AG10803 (cell line): ENCODE measurements around the gene POLR1A.

Experiments used
- DNase-seq: peaks from one replicate; pipeline ENCODE4 v3.0.0; 2010; ENCODE audit warnings: low read depth
- H3K4me3 ChIP-seq: 2 replicates; pipeline ENCODE4 v1.5.1; 2011; ENCODE audit warnings: mild to moderate bottlenecking, low read length, control low read depth
- CTCF ChIP-seq: conservative IDR thresholded peaks from 2 replicates; pipeline ENCODE4 v1.5.1; 2011; ENCODE audit warnings: mild to moderate bottlenecking, low read length, control low read depth, inconsistent platforms

Gene POLR1A

GRCh38 chr2:85999061-85999831 lies 106.4 kb downstream of the POLR1A start:
- H3K4me3 ChIP-seq, result peak overlapping the region; percentile 41; the same call in 1 of the 2 replicates
- peak; percentile 54 for DNase-seq
- no peak for TF ChIP-seq CTCF

GRCh38 chr2:85998071-85998991 lies 107.4 kb downstream of the POLR1A start:
- no peak for TF ChIP-seq CTCF
- peak overlapping the region; percentile 41 for H3K4me3 ChIP-seq
- DNase-seq, result peak; percentile 90

GRCh38 chr2:85997017-85997970 lies 108.4 kb downstream of the POLR1A start:
- TF ChIP-seq CTCF, result no peak
- DNase-seq, result peak; percentile 88
- H3K4me3 ChIP-seq, result no peak overlapping the region

GRCh38 chr2:85996591-85996990 lies 109.1 kb downstream of the POLR1A start:
- H3K4me3 ChIP-seq, result no peak overlapping the region
- no peak for DNase-seq
- TF ChIP-seq CTCF, result no peak

- TF ChIP-seq CTCF, result no peak
- DNase-seq, result no peak
- H3K4me3 ChIP-seq, result no peak overlapping the region
Observed at GRCh38 chr2:85995648-85996529, 109.8 kb downstream of the POLR1A start.
